Stomach (tissue), 9 donors: ENCODE data around the gene RCBTB1. TPM values are rescaled to one million over a fixed set of nuclear protein-coding genes. Genes with fewer than 3 reads are reported as not detected.

Experiments
- DNase-seq, 2 donors: peaks; one replicate each; pipeline versions ENCODE4 v3.0.0 to v3.0.0-alpha.2; 2013 to 2019
- H3K27ac ChIP-seq, 5 donors: fragments of 200-600 bp in 4 of 5; sonication (generic) in 4 of 5; one replicate each; pipeline ENCODE4 v1.5.1; 2013 to 2019; ENCODE audit warnings: mild to moderate bottlenecking in 1 of 5, moderate library complexity in 1 of 5
- H3K27me3 ChIP-seq, 3 donors: fragments of 200-600 bp; sonication (generic); one replicate each; pipeline ENCODE4 v1.5.1; 2017 to 2019; ENCODE audit warnings: mixed run types in 1 of 3
- H3K36me3 ChIP-seq, 4 donors: fragments of 200-600 bp; sonication (generic); 1 replicate in 3 of 4; 2 replicates in 1 of 4; pipeline ENCODE4 v1.5.1; 2016 to 2019
- H3K4me1 ChIP-seq, 4 donors: fragments of 200-600 bp; sonication (generic); one replicate each; pipeline ENCODE4 v1.5.1; 2016 to 2019
- H3K4me3 ChIP-seq, 4 donors: fragments of 200-600 bp; sonication (generic) in 3 of 4; one replicate each; pipeline ENCODE4 v1.5.1; 2016 to 2019; ENCODE audit warnings: mild to moderate bottlenecking in 1 of 4
- H3K9me3 ChIP-seq, 4 donors: fragments of 200-600 bp; sonication (generic); one replicate each; pipeline ENCODE4 v1.5.1; 2016 to 2019
- EP300 ChIP-seq: sonication (generic); formaldehyde crosslinking; IDR thresholded peaks from one replicate; pipeline ENCODE4 v1.6.1; 2017; ENCODE audit warnings: antibody characterized with exemption
- POLR2A ChIP-seq, 4 donors: fragments of 450-650 bp; IDR thresholded peaks; one replicate each; pipeline ENCODE4 v1.6.1; 2016; ENCODE audit warnings: antibody characterized with exemption in 4 of 4, control low read depth in 2 of 4, mild to moderate bottlenecking in 1 of 4, moderate library complexity in 1 of 4
- POLR2AphosphoS5 ChIP-seq, 3 donors: sonication (generic); formaldehyde crosslinking; IDR thresholded peaks; one replicate each; pipeline ENCODE4 v1.6.1; 2016; ENCODE audit warnings: antibody characterized with exemption in 3 of 3
- WGBS, 5 donors: extraction: QIAGEN DNeasy Blood & Tissue Kit in 3 of 5; methylation state at CpG; one replicate each; pipeline versions ENCODE4 v1.1.5 to v1.1.7; 2013 to 2018; 5-methylcytosine and 5-hydroxymethylcytosine counted together
- intact Hi-C: fragments of 100-400 bp; cut with DNase I; formaldehyde crosslinking; loops from one replicate; pipeline ENCODE4 v1.15.1; 2023; ENCODE audit warnings: low total_unique reads
- polyA plus RNA-seq, 3 donors: library from polyadenylated mRNA; stranded (reverse); fragments of 200-250 nt; gene quantifications; one replicate each; pipeline ENCODE4 v1.2.3, GENCODE V29; 2013
- total RNA-seq, 5 donors: library from RNA; depleted of rRNA; stranded (reverse); fragments of >200 nt; gene quantifications; one replicate each; pipeline versions ENCODE4 v1.1.0 to v1.2.3, GENCODE V29; 2014 to 2016
- TF ChIP-seq, protein P1 (sequence below), 7 experiments: fragments of 450-650 bp in 4 of 7; fragments of 200-600 bp in 3 of 7; sonication (generic) in 3 of 7; IDR thresholded peaks; one replicate each; pipeline ENCODE4 v1.5.1; 2016 to 2019; ENCODE audit warnings: antibody characterized with exemption in 7 of 7, control low read depth in 2 of 7, mild to moderate bottlenecking in 1 of 7
- donor health status: healthy with polysubstance abuse.
- donor health status: Bipolar disorder and iron deficiency.
- donor health status: healthy.

RCBTB1 gene
- total and polyA plus RNA-seq, 8 donors = 1.2 to 48.2 (median 9.7) TPM

DNA sequence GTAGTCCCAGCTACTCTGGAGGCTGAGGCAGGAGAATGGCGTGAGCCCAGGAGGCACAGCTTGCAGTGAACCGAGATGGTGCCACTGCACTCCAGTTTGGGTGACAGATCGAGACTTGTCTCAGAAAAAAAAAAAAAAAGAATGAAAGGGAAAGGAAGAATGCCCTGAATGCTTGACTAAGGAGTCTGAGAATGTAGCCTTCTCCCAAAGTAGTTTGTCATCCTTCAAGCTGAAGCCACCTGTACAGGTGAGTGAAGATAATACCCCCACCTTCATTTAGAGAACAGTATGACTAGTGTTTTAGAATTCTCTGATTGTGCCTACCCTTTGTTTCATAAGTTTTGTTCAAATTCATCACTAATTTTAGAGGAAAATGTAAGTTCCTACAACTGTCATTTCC is 5.9 kb downstream of the RCBTB1 start:
- no peak for TF ChIP-seq EP300
- TF ChIP-seq, protein P1, sequence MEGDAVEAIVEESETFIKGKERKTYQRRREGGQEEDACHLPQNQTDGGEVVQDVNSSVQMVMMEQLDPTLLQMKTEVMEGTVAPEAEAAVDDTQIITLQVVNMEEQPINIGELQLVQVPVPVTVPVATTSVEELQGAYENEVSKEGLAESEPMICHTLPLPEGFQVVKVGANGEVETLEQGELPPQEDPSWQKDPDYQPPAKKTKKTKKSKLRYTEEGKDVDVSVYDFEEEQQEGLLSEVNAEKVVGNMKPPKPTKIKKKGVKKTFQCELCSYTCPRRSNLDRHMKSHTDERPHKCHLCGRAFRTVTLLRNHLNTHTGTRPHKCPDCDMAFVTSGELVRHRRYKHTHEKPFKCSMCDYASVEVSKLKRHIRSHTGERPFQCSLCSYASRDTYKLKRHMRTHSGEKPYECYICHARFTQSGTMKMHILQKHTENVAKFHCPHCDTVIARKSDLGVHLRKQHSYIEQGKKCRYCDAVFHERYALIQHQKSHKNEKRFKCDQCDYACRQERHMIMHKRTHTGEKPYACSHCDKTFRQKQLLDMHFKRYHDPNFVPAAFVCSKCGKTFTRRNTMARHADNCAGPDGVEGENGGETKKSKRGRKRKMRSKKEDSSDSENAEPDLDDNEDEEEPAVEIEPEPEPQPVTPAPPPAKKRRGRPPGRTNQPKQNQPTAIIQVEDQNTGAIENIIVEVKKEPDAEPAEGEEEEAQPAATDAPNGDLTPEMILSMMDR (IDR thresholded peaks at IDR 0.05) = no peak
- no peak for TF ChIP-seq POLR2AphosphoS5 (IDR thresholded peaks at IDR 0.05)
- TF ChIP-seq POLR2A (IDR thresholded peaks at IDR 0.05) = no peak
- intact Hi-C loops = no loop called here
- Histone ChIP-seq H3K9me3 (no peaks in the 10 kb centered on the region), H3K4me1 (peaks cover 0 to 42% (median 17%) of the 10 kb centered on the region in 4 donors), H3K27ac (no peak overlapping the region), H3K36me3 (peaks cover 9 to 25% (median 22%) of the 10 kb centered on the region in 4 donors), H3K27me3 (no peaks in the 10 kb centered on the region), H3K4me3 (no peak overlapping the region)
- 80 to 100% (median 92%) methylated on average over 3 of the region's 3 CpGs for WGBS, 5 donors
- DNase-seq = no peak

DNA sequence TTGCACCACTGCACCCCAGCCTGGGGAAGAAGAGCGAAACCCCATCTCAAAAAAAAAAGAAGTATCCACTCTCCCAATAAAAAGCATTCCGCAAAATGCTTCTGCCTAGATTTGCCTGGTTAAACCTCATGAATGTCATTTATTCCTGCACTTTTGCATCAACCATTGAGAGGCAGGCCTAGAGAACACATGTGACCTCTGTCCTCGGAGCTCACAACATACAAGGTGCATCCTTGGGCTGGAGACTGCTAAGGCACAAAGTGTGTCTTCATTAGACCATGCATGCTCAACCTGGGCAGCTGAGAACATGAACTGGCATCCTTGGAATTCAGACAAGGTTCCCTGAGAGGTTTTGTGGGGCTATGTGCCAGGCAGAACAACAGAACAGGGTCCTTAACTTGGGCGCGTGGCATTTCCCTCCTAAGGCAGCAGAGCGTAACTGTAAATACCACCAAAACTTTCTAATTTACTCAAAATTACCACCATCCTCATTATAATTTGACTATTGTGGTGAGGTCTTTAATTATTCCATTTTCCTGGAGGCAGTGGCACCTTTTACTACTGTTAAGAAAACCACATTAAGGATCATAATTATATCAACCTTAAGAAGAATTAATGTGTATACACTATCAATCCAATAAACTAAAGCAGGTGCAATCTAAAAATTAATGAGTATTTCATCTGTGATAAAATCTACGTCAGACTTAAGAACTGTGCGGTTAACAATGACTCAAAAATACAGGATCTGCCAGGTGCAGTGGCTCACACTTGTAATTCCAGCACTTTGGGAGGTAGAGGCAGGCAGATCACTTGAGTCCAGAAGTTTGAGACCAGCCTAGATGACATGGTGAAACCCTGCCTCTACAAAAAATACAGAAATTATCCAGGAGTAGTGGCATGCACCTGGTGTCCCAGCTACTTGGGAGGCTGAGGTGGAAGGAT is 13.8 kb downstream of the RCBTB1 start:
- no peaks in the 10 kb centered on the region for H3K9me3 ChIP-seq

DNA sequence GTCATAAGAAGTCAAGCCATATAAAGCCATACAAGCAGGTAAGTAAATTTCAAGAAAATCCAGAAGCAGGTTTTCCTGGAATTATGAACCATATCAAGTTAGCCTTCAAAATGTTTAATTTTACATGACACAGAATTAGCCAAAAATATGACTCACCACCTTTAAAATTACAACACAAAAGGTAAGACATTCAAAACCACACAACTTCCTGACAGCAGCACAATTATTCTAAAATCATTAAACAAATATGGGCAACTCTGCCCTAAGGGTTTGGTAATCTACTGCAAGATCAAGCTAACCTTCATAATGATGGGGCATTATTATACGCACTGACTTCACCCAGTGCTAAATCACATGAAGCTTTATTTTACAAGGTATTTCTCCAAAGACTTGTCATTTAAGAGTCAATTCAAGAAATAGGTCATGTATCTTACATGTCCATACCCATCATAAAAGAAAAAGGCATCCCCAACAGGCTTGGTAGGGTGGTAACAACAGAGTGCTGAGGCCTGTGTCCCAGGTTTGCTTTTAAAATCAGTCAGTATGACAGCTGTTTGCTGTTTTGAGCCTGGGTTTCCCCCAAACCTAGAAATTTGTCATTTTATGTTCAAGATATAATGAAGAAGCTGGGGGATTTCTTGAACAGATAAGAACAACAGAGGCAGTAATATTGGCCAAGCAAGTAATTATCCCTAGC is 15.2 kb downstream of the RCBTB1 start:
- H3K36me3 ChIP-seq = peaks cover 0 to 22% (median 14%) of the 10 kb centered on the region in 4 donors
- no peaks in the 10 kb centered on the region for H3K27me3 ChIP-seq
- no peak overlapping the region for H3K27ac ChIP-seq
- no peak overlapping the region for H3K4me3 ChIP-seq
- 62 to 79% (median 67%) methylated on average over 1 of the region's 1 CpG for WGBS, 5 donors
- H3K4me1 ChIP-seq = peaks cover 0 to 16% (median 9%) of the 10 kb centered on the region in 4 donors
- H3K9me3 ChIP-seq = no peaks in the 10 kb centered on the region
- DNase-seq = no peak
- TF ChIP-seq EP300 (no peak), POLR2AphosphoS5 (IDR thresholded peaks at IDR 0.05) (no peak), POLR2A (IDR thresholded peaks at IDR 0.05) (no peak)
- TF ChIP-seq, protein P1 (IDR thresholded peaks at IDR 0.05) = no peak
- intact Hi-C loops = no loop called here

More for the DNA sequence above, 13.8 kb downstream of the RCBTB1 start:
- Histone ChIP-seq H3K4me1 (peaks cover 0 to 16% (median 10%) of the 10 kb centered on the region in 4 donors), H3K4me3 (no peak overlapping the region), H3K36me3 (peaks cover 0 to 10% (median 6%) of the 10 kb centered on the region in 4 donors), H3K27ac (no peak overlapping the region), H3K27me3 (no peaks in the 10 kb centered on the region)
- 83 to 94% (median 88%) methylated on average over 8 of the region's 8 CpGs for WGBS, 5 donors
- no peak for DNase-seq
- intact Hi-C loops = no loop called here
- TF ChIP-seq POLR2A (IDR thresholded peaks at IDR 0.05) = no peak
- TF ChIP-seq POLR2AphosphoS5 (IDR thresholded peaks at IDR 0.05) = no peak
- TF ChIP-seq EP300 = no peak
- TF ChIP-seq, protein P1 (IDR thresholded peaks at IDR 0.05) = no peak

DNA sequence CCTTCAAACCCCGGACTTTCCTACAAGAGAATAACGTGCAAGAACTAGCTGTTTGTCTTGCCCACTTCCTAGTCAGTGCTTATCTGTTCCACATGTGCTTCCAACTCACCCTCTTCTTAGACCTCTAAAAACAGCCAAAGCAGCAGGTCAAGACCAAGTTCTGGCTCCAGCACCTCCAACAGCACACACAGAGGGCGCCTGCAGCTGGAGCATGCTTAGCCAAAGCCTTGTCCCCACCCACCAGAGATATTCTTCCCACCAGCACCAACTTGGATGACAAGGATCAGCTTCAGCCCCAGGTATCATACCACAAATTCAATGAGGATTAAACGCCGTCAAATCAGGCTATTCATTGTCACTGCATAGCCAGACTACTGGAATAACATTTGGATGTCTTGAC is 17.9 kb downstream of the RCBTB1 start:
- no peaks in the 10 kb centered on the region for H3K27me3 ChIP-seq
- H3K9me3 ChIP-seq = no peaks in the 10 kb centered on the region
- TF ChIP-seq EP300 (no peak), POLR2A (IDR thresholded peaks at IDR 0.05) (no peak), POLR2AphosphoS5 (IDR thresholded peaks at IDR 0.05) (no peak)
- TF ChIP-seq, protein P1 (IDR thresholded peaks at IDR 0.05) = no peak
- intact Hi-C loops = no loop called here
- WGBS, 5 donors = 82 to 90% (median 83%) methylated on average over 5 of the region's 5 CpGs
- no peak for DNase-seq
- H3K4me3 ChIP-seq = no peak overlapping the region
- H3K27ac ChIP-seq = no peak overlapping the region
- H3K36me3 ChIP-seq = peaks cover 0 to 37% (median 24%) of the 10 kb centered on the region in 4 donors
- peaks cover 0 to 16% (median 9%) of the 10 kb centered on the region in 4 donors for H3K4me1 ChIP-seq
